K562 treated with DMSO at 1 percent for 12 hours (cell line): ENCODE measurements around the gene KRT14. TPM values are rescaled to one million over a fixed set of nuclear protein-coding genes. Genes with fewer than 3 reads are reported as not detected.

Source experiments
- total RNA-seq: library from RNA; unstranded; fragments of 300-600 nt; gene quantifications from 2 replicates; pipeline ENCODE4 v1.2.3, GENCODE V29; 2022; ENCODE audit not compliant: insufficient read depth

KRT14 gene
- total RNA-seq, result not detected in 2 replicates

GRCh38 chr17:41586863-41587495, at the start of gene KRT14:
TSS of gene KRT14 (minus strand) at chr17:41586895. CDS start at chr17:41586834, 61 bp downstream.

GRCh38 chr17:41624208-41625101, 37.8 kb upstream of the KRT14 start, which contains the start of gene KRT17:
TSS of gene KRT17 (minus strand) at chr17:41624575. CDS start at chr17:41624509, 66 bp downstream.

GRCh38 chr17:41612376-41613160, 25.9 kb upstream of the KRT14 start, which contains the start of gene KRT16:
TSS of gene KRT16 (minus strand) at chr17:41612767. CDS start at chr17:41612688, 79 bp downstream.

GRCh38 chr17:41571561-41572434, 14.9 kb downstream of the KRT14 start, which contains the start of gene KRT9:
TSS of gene KRT9 (minus strand) at chr17:41572059. CDS start at chr17:41571992, 67 bp downstream.

Other genes with a start within 250 kb of the KRT14 start
- not detected in 2 replicates for gene KRT33A, start 236.1 kb downstream of the KRT14 start, total RNA-seq
- not detected in 2 replicates for gene KRT33B, start 217.1 kb downstream of the KRT14 start, total RNA-seq
- gene KRT34, start 204.6 kb downstream of the KRT14 start, total RNA-seq, result not detected in 2 replicates
- gene KRT31, start 189.3 kb downstream of the KRT14 start, total RNA-seq, result not detected in 2 replicates
- not detected in 2 replicates for gene KRT37, start 162.3 kb downstream of the KRT14 start, total RNA-seq
- not detected in 2 replicates for gene KRT38, start 145.9 kb downstream of the KRT14 start, total RNA-seq
- not detected in 2 replicates for gene KRT32, start 119.5 kb downstream of the KRT14 start, total RNA-seq
- gene KRT35, start 105.7 kb downstream of the KRT14 start, total RNA-seq, result not detected in 2 replicates
- gene KRT36, start 97.0 kb downstream of the KRT14 start, total RNA-seq, result not detected in 2 replicates
- gene KRT13, start 81.3 kb downstream of the KRT14 start, total RNA-seq, result not detected in 2 replicates
- gene KRT15, start 68.0 kb downstream of the KRT14 start, total RNA-seq, result 0.81 TPM in 1 of 2 replicates, not detected in the other
- 152 and 220 TPM in 2 replicates for gene KRT19, start 58.6 kb downstream of the KRT14 start, total RNA-seq
- not detected in 2 replicates for gene KRT9, start 14.8 kb downstream of the KRT14 start, total RNA-seq
- gene KRT16, start 25.9 kb upstream of the KRT14 start, total RNA-seq, result not detected in 2 replicates
- not detected in 2 replicates for gene KRT17, start 37.7 kb upstream of the KRT14 start, total RNA-seq
- 1,324 and 1,369 TPM in 2 replicates for gene EIF1, start 102.0 kb upstream of the KRT14 start, total RNA-seq
- not detected in 2 replicates for gene GAST, start 125.4 kb upstream of the KRT14 start, total RNA-seq
- gene HAP1, start 147.7 kb upstream of the KRT14 start, total RNA-seq, result not detected in 2 replicates
- 157 and 245 TPM in 2 replicates for gene JUP, start 199.8 kb upstream of the KRT14 start, total RNA-seq
- gene P3H4, start 225.1 kb upstream of the KRT14 start, total RNA-seq, result 2.8 and 4.4 TPM in 2 replicates
- 0.90 and 3.6 TPM in 2 replicates for gene FKBP10, start 226.1 kb upstream of the KRT14 start, total RNA-seq
- 83.3 and 95.7 TPM in 2 replicates for gene NT5C3B, start 249.3 kb upstream of the KRT14 start, total RNA-seq